Neuronal stem cell (in vitro differentiated cells): ENCODE data around the gene CELA3A.
"Not testable (repeated sequence)": the region's sequence is repeated elsewhere in the genome, so short reads cannot be mapped to it uniquely, and the experiment has no call there.

Experiments
- DNase-seq: peaks from one replicate; pipeline ENCODE4 v3.0.0-alpha.2; 2013; ENCODE audit warnings: low spot score
- H2AFZ ChIP-seq: one replicate; pipeline ENCODE4 v1.6.1; 2013; ENCODE audit warnings: mild to moderate bottlenecking, low read length, inconsistent platforms
- H2AK5ac ChIP-seq: 2 replicates; pipeline ENCODE4 v1.6.1; 2013; ENCODE audit warnings: low read depth, mild to moderate bottlenecking, inconsistent platforms, low read length, moderate library complexity, mixed read lengths
- H2BK120ac ChIP-seq: 2 replicates; pipeline ENCODE4 v1.6.1; 2013; ENCODE audit warnings: low read depth, mild to moderate bottlenecking, inconsistent platforms, low read length, moderate library complexity, mixed read lengths
- H2BK12ac ChIP-seq: one replicate; pipeline ENCODE4 v1.6.1; 2013; ENCODE audit warnings: low read length, inconsistent platforms
- H2BK15ac ChIP-seq: 2 replicates; pipeline ENCODE4 v1.6.1; 2013; ENCODE audit warnings: mild to moderate bottlenecking, low read length, inconsistent platforms, mixed read lengths
- H2BK5ac ChIP-seq: one replicate; pipeline ENCODE4 v1.6.1; 2013; ENCODE audit warnings: inconsistent platforms, mild to moderate bottlenecking, low read length, moderate library complexity
- H3K14ac ChIP-seq: one replicate; pipeline ENCODE4 v1.6.1; 2013; ENCODE audit warnings: low read length, inconsistent platforms
- H3K18ac ChIP-seq: 2 replicates; pipeline ENCODE4 v1.6.1; 2013; ENCODE audit warnings: low read length, inconsistent platforms
- H3K23ac ChIP-seq: 2 replicates; pipeline ENCODE4 v1.6.1; 2013; ENCODE audit warnings: low read depth, mild to moderate bottlenecking, mixed read lengths, low read length, inconsistent platforms; ENCODE audit not compliant: poor library complexity
- H3K27ac ChIP-seq: replicated peaks from 3 replicates; pipeline ENCODE4 v1.5.1; 2013; ENCODE audit warnings: low read length, inconsistent platforms
- H3K27me3 ChIP-seq, 3 experiments: 2 replicates each; pipeline ENCODE4 v1.6.1; 2013; ENCODE audit warnings: low read length in 3 of 3, mild to moderate bottlenecking in 2 of 3, inconsistent platforms in 1 of 3, low read depth in 1 of 3, mixed read lengths in 1 of 3, moderate library complexity in 1 of 3; ENCODE audit not compliant: control insufficient read depth in 3 of 3, insufficient read depth in 3 of 3
- H3K36me3 ChIP-seq, 2 donors: replicated peaks in 1 of 2; 2 replicates each; pipeline ENCODE4 v1.6.1; 2013; ENCODE audit warnings: low read length in 2 of 2; ENCODE audit not compliant: control insufficient read depth in 2 of 2, insufficient read depth in 2 of 2
- H3K4ac ChIP-seq: 2 replicates; pipeline ENCODE4 v1.6.1; 2013; ENCODE audit warnings: inconsistent platforms, mild to moderate bottlenecking, low read length, moderate library complexity
- H3K4me1 ChIP-seq, 2 donors: 1 replicate in 1 of 2; 2 replicates in 1 of 2; pipeline ENCODE4 v1.6.1; 2013; ENCODE audit warnings: low read length in 2 of 2, low read depth in 1 of 2; ENCODE audit not compliant: control insufficient read depth in 2 of 2, insufficient read depth in 1 of 2
- H3K4me2 ChIP-seq: one replicate; pipeline ENCODE4 v1.6.1; 2013; ENCODE audit warnings: mild to moderate bottlenecking, low read length, inconsistent platforms; ENCODE audit not compliant: insufficient read depth, poor library complexity, severe bottlenecking
- H3K4me3 ChIP-seq, 2 donors: 2 replicates each; pipeline ENCODE4 v1.5.1; 2013; ENCODE audit warnings: low read length in 2 of 2, mild to moderate bottlenecking in 2 of 2, inconsistent platforms in 1 of 2, moderate library complexity in 1 of 2
- H3K79me1 ChIP-seq: one replicate; pipeline ENCODE4 v1.6.1; 2013; ENCODE audit warnings: low read depth, mild to moderate bottlenecking, inconsistent platforms, low read length, moderate library complexity
- H3K9ac ChIP-seq: one replicate; pipeline ENCODE4 v1.6.1; 2013; ENCODE audit warnings: mild to moderate bottlenecking, low read depth, low read length, inconsistent platforms; ENCODE audit not compliant: poor library complexity
- H3K9me3 ChIP-seq, 2 donors: replicated peaks in 1 of 2; 2 replicates each; pipeline versions ENCODE3 to v1.6.1; 2013; ENCODE audit warnings: low read length in 2 of 2, mild to moderate bottlenecking in 2 of 2, inconsistent platforms in 1 of 2, low read depth in 1 of 2, mixed read lengths in 1 of 2, moderate library complexity in 1 of 2; ENCODE audit not compliant: control insufficient read depth in 2 of 2, insufficient read depth in 1 of 2
- H4K8ac ChIP-seq: one replicate; pipeline ENCODE4 v1.6.1; 2013; ENCODE audit warnings: low read depth, mild to moderate bottlenecking, inconsistent platforms, low read length, moderate library complexity
- H4K91ac ChIP-seq: one replicate; pipeline ENCODE4 v1.6.1; 2013; ENCODE audit warnings: low read length, low read depth, mild to moderate bottlenecking, inconsistent platforms; ENCODE audit not compliant: poor library complexity
- WGBS, 2 donors: extraction: QIAGEN DNeasy Blood & Tissue Kit; methylation state at CpG; one replicate each; pipeline ENCODE4 v1.1.7; 2013; ENCODE audit warnings: missing lambda C conversion rate in 2 of 2, mixed read lengths in 1 of 2; ENCODE audit not compliant: insufficient read length in 2 of 2, insufficient replicate concordance in 1 of 2; ENCODE audit errors: extremely low coverage in 2 of 2; 5-methylcytosine and 5-hydroxymethylcytosine counted together

CELA3A gene

GRCh38 chr1:21997891-21998623 is 3.4 kb upstream of the CELA3A start:
- not testable (repeated sequence) for H3K4me1 ChIP-seq, H3K9ac ChIP-seq, H2BK12ac ChIP-seq, H2BK5ac ChIP-seq, H3K27me3 ChIP-seq, H3K27ac ChIP-seq, H3K4me3 ChIP-seq, H3K9me3 ChIP-seq, H2AFZ ChIP-seq, H3K23ac ChIP-seq, H3K14ac ChIP-seq, H3K79me1 ChIP-seq, H2BK15ac ChIP-seq, H3K36me3 ChIP-seq, H3K4ac ChIP-seq, H3K4me2 ChIP-seq, H2BK120ac ChIP-seq, H3K18ac ChIP-seq, DNase-seq, H4K91ac ChIP-seq, H2AK5ac ChIP-seq, H4K8ac ChIP-seq
- no CpG with 5 or more reads among the region's 9 CpGs for WGBS, 2 donors

- not testable (repeated sequence) for H3K27ac ChIP-seq, DNase-seq, H3K14ac ChIP-seq, H3K4me1 ChIP-seq, H3K18ac ChIP-seq, H2BK120ac ChIP-seq, H2AK5ac ChIP-seq, H3K4me2 ChIP-seq, H2BK5ac ChIP-seq, H2AFZ ChIP-seq, H3K9me3 ChIP-seq, H3K4ac ChIP-seq, H3K79me1 ChIP-seq, H3K36me3 ChIP-seq, H2BK12ac ChIP-seq, H3K23ac ChIP-seq, H3K9ac ChIP-seq, H3K27me3 ChIP-seq, H4K91ac ChIP-seq, H4K8ac ChIP-seq, H2BK15ac ChIP-seq, H3K4me3 ChIP-seq
- WGBS, 2 donors = no CpG with 5 or more reads among the region's 15 CpGs
These were observed 2.7 kb upstream of the CELA3A start for GRCh38 chr1:21998624-21999294.

- H3K14ac ChIP-seq, H3K27me3 ChIP-seq, H3K36me3 ChIP-seq, H2BK5ac ChIP-seq, H3K4me3 ChIP-seq, H3K4me2 ChIP-seq, H2BK120ac ChIP-seq, H2BK15ac ChIP-seq, H3K4me1 ChIP-seq, H3K79me1 ChIP-seq, H4K91ac ChIP-seq, H3K23ac ChIP-seq, H4K8ac ChIP-seq, H2AFZ ChIP-seq, H2AK5ac ChIP-seq, H3K4ac ChIP-seq, DNase-seq, H3K9ac ChIP-seq, H3K18ac ChIP-seq, H3K9me3 ChIP-seq, H2BK12ac ChIP-seq, H3K27ac ChIP-seq: not testable (repeated sequence)
- WGBS, 2 donors = no CpG with 5 or more reads among the region's 7 CpGs
These were observed 1.8 kb upstream of the CELA3A start for GRCh38 chr1:21999645-22000044.

GRCh38 chr1:22002461-22002860 is 1.0 kb downstream of the CELA3A start:
- WGBS, 2 donors = no CpG with 5 or more reads among the region's 5 CpGs

More at GRCh38 chr1:22002461-22002860, 1.0 kb downstream of the CELA3A start:
- H4K8ac ChIP-seq, H3K4me1 ChIP-seq, H2BK15ac ChIP-seq, H3K27ac ChIP-seq, H3K9me3 ChIP-seq, H2AFZ ChIP-seq, H3K4me2 ChIP-seq, H2AK5ac ChIP-seq, H4K91ac ChIP-seq, H3K4me3 ChIP-seq, H3K79me1 ChIP-seq, H3K14ac ChIP-seq, H3K36me3 ChIP-seq, H3K9ac ChIP-seq, H3K23ac ChIP-seq, H3K27me3 ChIP-seq, H2BK12ac ChIP-seq, H2BK5ac ChIP-seq, H2BK120ac ChIP-seq, DNase-seq, H3K18ac ChIP-seq, H3K4ac ChIP-seq: not testable (repeated sequence)
